Left lung (tissue), 10 donors: ENCODE results near the gene MAG. TPM values are rescaled to one million over a fixed set of nuclear protein-coding genes. Genes with fewer than 3 reads are reported as not detected.

Source experiments
- ATAC-seq: fragments of 200-7000 bp; cut with Tn5 transposase; one replicate; pipeline ENCODE4 v1.9.1; 2020; ENCODE audit warnings: moderate library complexity
- DNase-seq, 4 donors: peaks; one replicate each; pipeline ENCODE4 v3.0.0-alpha.2; 2013 to 2020
- H3K27ac ChIP-seq, 2 donors: fragments of 200-600 bp; sonication (generic) in 1 of 2; one replicate each; pipeline versions ENCODE4 v1.5.0 to v1.8.0; 2020 to 2021
- H3K27me3 ChIP-seq, 2 donors: fragments of 200-600 bp; sonication (generic) in 1 of 2; one replicate each; pipeline versions ENCODE4 v1.5.0 to v1.8.0; 2020 to 2021
- H3K36me3 ChIP-seq, 2 donors: fragments of 200-600 bp; sonication (generic) in 1 of 2; one replicate each; pipeline versions ENCODE4 v1.5.0 to v1.8.0; 2020 to 2021
- H3K4me1 ChIP-seq, 2 donors: fragments of 200-600 bp; one replicate each; pipeline ENCODE4 v1.8.0; 2021
- H3K4me3 ChIP-seq, 2 donors: fragments of 200-600 bp; sonication (generic) in 1 of 2; one replicate each; pipeline versions ENCODE4 v1.5.0 to v1.8.0; 2020 to 2021; ENCODE audit warnings: mild to moderate bottlenecking in 1 of 2
- H3K9me3 ChIP-seq, 2 donors: fragments of 200-600 bp; sonication (generic) in 1 of 2; one replicate each; pipeline versions ENCODE4 v1.5.0 to v1.8.0; 2020 to 2021
- CTCF ChIP-seq, 2 donors: fragments of 200-600 bp; sonication (generic) in 1 of 2; IDR thresholded peaks; one replicate each; pipeline versions ENCODE4 v1.5.0 to v1.8.0; 2021; ENCODE audit warnings: antibody characterized with exemption in 2 of 2
- intact Hi-C, 2 donors: fragments of 100-400 bp; cut with DNase I; formaldehyde crosslinking; loops; one replicate each; pipeline versions ENCODE4 v1.11.2 to v1.14.2; 2022
- polyA plus RNA-seq, 6 donors: library from polyadenylated mRNA; unstranded; fragments of 120-200 nt; gene quantifications; one replicate each; pipeline ENCODE4 v1.2.1, GENCODE V29; 2013; ENCODE audit not compliant: insufficient read length in 6 of 6
- total RNA-seq, 2 donors: library from RNA; stranded (reverse); fragmentation: NEBNext Ultra II Directional; extraction: Animal tissue kit (Norgen Biotek cat#: 25700); gene quantifications; one replicate each; pipeline ENCODE4 v1.2.1, GENCODE V29; 2021
- donor health status: DM: no; HTN: yes; CAD: no.
- donor health status: DM: no; HTN: no; CAD: no.

The MAG gene
- total and polyA plus RNA-seq, 8 donors, result 1.3 to 14.4 (median 6.2) TPM; not detected in 2

- intact Hi-C loops, result no loop called here
- H3K4me1 ChIP-seq, result peaks cover 0 to 36% of the 10 kb centered on the region in 2 donors
- H3K36me3 ChIP-seq, result no peaks in the 10 kb centered on the region
- ATAC-seq, result no peak
- H3K27me3 ChIP-seq, result peaks cover 0 to 9% of the 10 kb centered on the region in 2 donors
- peak in 1 of 4 donors; percentile 55 for DNase-seq
- TF ChIP-seq CTCF (IDR thresholded peaks at IDR 0.05), result no peak
- no peak overlapping the region for H3K4me3 ChIP-seq
- no peaks in the 10 kb centered on the region for H3K9me3 ChIP-seq
- no peak overlapping the region for H3K27ac ChIP-seq
Observed at GRCh38 chr19:35314858-35315470, 23.0 kb downstream of the MAG start.

GRCh38 chr19:35315883-35316282, 23.9 kb downstream of the MAG start:
- H3K9me3 ChIP-seq, result no peaks in the 10 kb centered on the region
- DNase-seq, result peak in 1 of 4 donors; percentile 13
- TF ChIP-seq CTCF (IDR thresholded peaks at IDR 0.05), result no peak
- intact Hi-C loops, result no loop called here
- H3K36me3 ChIP-seq, result no peaks in the 10 kb centered on the region
- H3K4me3 ChIP-seq, result no peak overlapping the region
- ATAC-seq, result no peak
- H3K4me1 ChIP-seq, result peaks cover 0 to 46% of the 10 kb centered on the region in 2 donors
- H3K27ac ChIP-seq, result no peak overlapping the region
- peaks cover 0 to 9% of the 10 kb centered on the region in 2 donors for H3K27me3 ChIP-seq

- DNase-seq (peak in 1 of 4 donors; percentile 33), ATAC-seq (no peak)
- Histone ChIP-seq H3K4me3 (no peak overlapping the region), H3K36me3 (no peaks in the 10 kb centered on the region), H3K27me3 (peaks cover 0 to 9% of the 10 kb centered on the region in 2 donors), H3K27ac (no peak overlapping the region), H3K4me1 (peaks cover 0 to 51% of the 10 kb centered on the region in 2 donors), H3K9me3 (no peaks in the 10 kb centered on the region)
- intact Hi-C loops, result no loop called here
- no peak for TF ChIP-seq CTCF (IDR thresholded peaks at IDR 0.05)
Observed at GRCh38 chr19:35316560-35316959, 24.6 kb downstream of the MAG start.

GRCh38 chr19:35317464-35318043, 25.6 kb downstream of the MAG start:
- no peak for TF ChIP-seq CTCF (IDR thresholded peaks at IDR 0.05)
- peak overlapping the region; percentile 39 to 83 for H3K27ac ChIP-seq
- H3K36me3 ChIP-seq, result no peaks in the 10 kb centered on the region
- peaks cover 0 to 6% of the 10 kb centered on the region in 2 donors for H3K9me3 ChIP-seq
- no peak overlapping the region for H3K4me3 ChIP-seq
- H3K4me1 ChIP-seq, result peaks cover 0 to 51% of the 10 kb centered on the region in 2 donors
- intact Hi-C loops, result no loop called here
- DNase-seq, result peak in 2 of 4 donors; percentile 45 to 67
- peak; percentile 40 for ATAC-seq
- H3K27me3 ChIP-seq, result peaks cover 0 to 9% of the 10 kb centered on the region in 2 donors

- no peak overlapping the region for H3K4me3 ChIP-seq
- H3K4me1 ChIP-seq, result peaks cover 0 to 54% of the 10 kb centered on the region in 2 donors
- H3K27me3 ChIP-seq, result peaks cover 0 to 3% of the 10 kb centered on the region in 2 donors
- H3K27ac ChIP-seq, result peak overlapping the region; percentile 44 to 83
- peaks cover 0 to 6% of the 10 kb centered on the region in 2 donors for H3K9me3 ChIP-seq
- H3K36me3 ChIP-seq, result no peaks in the 10 kb centered on the region
- ATAC-seq (peak; percentile 77), DNase-seq (peak in 2 of 4 donors; percentile 88)
- intact Hi-C loops, result no loop called here
- TF ChIP-seq CTCF (IDR thresholded peaks at IDR 0.05), result no peak
Observed at GRCh38 chr19:35318679-35319448, 26.9 kb downstream of the MAG start.
